ENCODE data around the gene ZNF787. TPM values are rescaled to one million over a fixed set of nuclear protein-coding genes. Genes with fewer than 3 reads are reported as not detected.

The ZNF787 gene
- total RNA-seq, 2 donors from 2014 or later = 32.2 to 32.5 TPM

Other genes with a start within 250 kb of the ZNF787 start
- gene NLRP13, start 189.0 kb downstream of the ZNF787 start, total RNA-seq = not detected
- gene NLRP8, start 173.5 kb downstream of the ZNF787 start, total RNA-seq = not detected
- gene NLRP5, start 134.5 kb downstream of the ZNF787 start, total RNA-seq = not detected
- gene ZNF444, start 20.0 kb upstream of the ZNF787 start, total RNA-seq = 10 to 100 TPM; 25.9 to 37.3 TPM
- gene GALP, start 54.7 kb upstream of the ZNF787 start, total RNA-seq = not detected
- gene ZSCAN5B, start 76.5 kb upstream of the ZNF787 start, total RNA-seq = not detected
- not detected for gene ZSCAN5C, start 81.0 kb upstream of the ZNF787 start, total RNA-seq
- gene EDDM13, start 151.5 kb upstream of the ZNF787 start, total RNA-seq = 1 to 10 TPM; 1.2 to 2.0 TPM
- gene ZSCAN5A, start 193.5 kb upstream of the ZNF787 start, total RNA-seq = 10 to 100 TPM in 1 of 2 donors, 1 to 10 TPM in 1; 4.1 to 13.3 TPM